Measurements from ENCODE around the gene PRKACA.

DNA sequence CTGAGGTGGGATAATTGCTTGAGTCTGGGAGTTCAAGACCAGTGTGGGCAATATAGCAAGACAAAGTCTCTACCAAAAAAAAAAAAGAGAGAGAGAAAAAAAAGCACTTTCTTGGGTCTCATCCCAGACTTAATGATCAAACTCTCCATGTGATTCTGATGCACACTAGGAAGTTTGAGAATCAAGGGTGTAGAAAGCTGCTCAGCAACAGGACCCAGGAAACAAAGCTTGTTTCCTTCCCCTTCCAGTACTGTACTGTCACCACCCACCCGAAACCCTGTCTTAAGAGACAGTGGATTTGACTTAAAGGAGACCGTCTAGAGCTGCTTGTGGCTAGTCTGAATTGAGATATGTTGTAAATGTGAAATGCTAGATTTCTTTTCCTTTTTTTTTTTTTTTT, 39.2 kb downstream of the PRKACA start:
- TF ChIP-seq, protein P1, sequence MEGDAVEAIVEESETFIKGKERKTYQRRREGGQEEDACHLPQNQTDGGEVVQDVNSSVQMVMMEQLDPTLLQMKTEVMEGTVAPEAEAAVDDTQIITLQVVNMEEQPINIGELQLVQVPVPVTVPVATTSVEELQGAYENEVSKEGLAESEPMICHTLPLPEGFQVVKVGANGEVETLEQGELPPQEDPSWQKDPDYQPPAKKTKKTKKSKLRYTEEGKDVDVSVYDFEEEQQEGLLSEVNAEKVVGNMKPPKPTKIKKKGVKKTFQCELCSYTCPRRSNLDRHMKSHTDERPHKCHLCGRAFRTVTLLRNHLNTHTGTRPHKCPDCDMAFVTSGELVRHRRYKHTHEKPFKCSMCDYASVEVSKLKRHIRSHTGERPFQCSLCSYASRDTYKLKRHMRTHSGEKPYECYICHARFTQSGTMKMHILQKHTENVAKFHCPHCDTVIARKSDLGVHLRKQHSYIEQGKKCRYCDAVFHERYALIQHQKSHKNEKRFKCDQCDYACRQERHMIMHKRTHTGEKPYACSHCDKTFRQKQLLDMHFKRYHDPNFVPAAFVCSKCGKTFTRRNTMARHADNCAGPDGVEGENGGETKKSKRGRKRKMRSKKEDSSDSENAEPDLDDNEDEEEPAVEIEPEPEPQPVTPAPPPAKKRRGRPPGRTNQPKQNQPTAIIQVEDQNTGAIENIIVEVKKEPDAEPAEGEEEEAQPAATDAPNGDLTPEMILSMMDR (IDR thresholded peaks at IDR 0.05; ENCODE audit: extremely low read depth in 1 of 2, insufficient read depth in 1 of 2, low read depth in 1 of 2, low read length in 2 of 2), result no peak
- TF ChIP-seq EZH2 (IDR thresholded peaks at IDR 0.05; ENCODE audit: borderline replicate concordance, low read depth, low read length, severe bottlenecking) (no peak), POLR2A (IDR thresholded peaks at IDR 0.05; ENCODE audit: low read depth, low read length) (no peak)
- TF ChIP-seq, protein P2, sequence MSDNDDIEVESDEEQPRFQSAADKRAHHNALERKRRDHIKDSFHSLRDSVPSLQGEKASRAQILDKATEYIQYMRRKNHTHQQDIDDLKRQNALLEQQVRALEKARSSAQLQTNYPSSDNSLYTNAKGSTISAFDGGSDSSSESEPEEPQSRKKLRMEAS (IDR thresholded peaks at IDR 0.05; ENCODE audit: insufficient read depth, insufficient read length), result no peak

Measured in endothelial cell of umbilical vein (primary cell).